Ureter (tissue), 1 donor: ENCODE data around the gene HTRA3. TPM values are rescaled to one million over a fixed set of nuclear protein-coding genes. Genes with fewer than 3 reads are reported as not detected.

ENCODE experiments used
- DNase-seq: peaks from one replicate; pipeline ENCODE4 v3.0.0-alpha.2; 2020; ENCODE audit warnings: low spot score
- total RNA-seq: library from RNA; stranded (reverse); gene quantifications from one replicate; pipeline ENCODE4 v1.2.4, GENCODE V29; 2023
- donor health status: DM: yes; HTN: yes; CAD: no.

The HTRA3 gene
- total RNA-seq, 1 donor from 2014 or later, result 17.5 TPM

DNA sequence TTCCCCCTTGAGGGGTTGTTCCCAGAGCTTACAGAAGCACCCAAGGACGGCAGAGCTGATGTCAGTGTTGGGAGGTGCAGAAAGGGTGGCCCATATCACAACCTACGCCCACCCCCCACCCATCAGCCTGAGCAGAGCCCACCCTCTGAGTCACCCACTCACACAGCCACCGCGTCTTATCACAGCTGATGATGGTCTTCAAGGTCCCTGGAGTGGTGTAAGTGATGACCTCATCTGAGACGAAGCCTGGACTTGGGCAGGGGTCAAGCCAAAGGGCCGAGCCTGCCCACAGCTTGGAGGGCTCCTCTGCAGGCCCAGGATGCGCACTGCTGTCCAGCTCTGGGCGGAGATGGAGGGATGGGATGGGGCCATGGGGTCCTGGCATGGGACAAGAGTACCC is 3.0 kb upstream of the HTRA3 start:
- no peak for DNase-seq

DNA sequence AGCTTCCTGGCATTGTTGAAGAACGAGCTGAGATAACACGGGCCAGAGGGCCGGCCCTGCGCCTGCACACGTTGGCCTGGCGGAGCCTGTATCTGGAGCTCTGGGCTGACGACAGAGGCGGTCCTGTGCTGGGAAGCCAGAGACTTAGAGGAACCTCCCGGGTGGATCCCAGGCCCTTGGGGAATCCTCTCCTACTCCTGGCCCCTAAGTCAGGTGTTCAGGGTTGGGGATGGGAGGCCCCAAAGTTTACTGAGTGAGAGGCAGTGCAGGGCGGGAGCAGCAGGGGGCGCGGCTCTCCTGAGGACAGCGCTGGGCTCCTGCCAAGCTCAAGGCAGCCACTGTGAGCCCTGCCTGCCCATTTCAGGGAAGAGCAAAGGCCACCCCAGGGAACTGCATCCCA is 2.5 kb upstream of the HTRA3 start:
- no peak for DNase-seq

- no peak for DNase-seq
These were observed 1.3 kb upstream of the HTRA3 start for GRCh38 chr4:8268211-8268610.

DNA sequence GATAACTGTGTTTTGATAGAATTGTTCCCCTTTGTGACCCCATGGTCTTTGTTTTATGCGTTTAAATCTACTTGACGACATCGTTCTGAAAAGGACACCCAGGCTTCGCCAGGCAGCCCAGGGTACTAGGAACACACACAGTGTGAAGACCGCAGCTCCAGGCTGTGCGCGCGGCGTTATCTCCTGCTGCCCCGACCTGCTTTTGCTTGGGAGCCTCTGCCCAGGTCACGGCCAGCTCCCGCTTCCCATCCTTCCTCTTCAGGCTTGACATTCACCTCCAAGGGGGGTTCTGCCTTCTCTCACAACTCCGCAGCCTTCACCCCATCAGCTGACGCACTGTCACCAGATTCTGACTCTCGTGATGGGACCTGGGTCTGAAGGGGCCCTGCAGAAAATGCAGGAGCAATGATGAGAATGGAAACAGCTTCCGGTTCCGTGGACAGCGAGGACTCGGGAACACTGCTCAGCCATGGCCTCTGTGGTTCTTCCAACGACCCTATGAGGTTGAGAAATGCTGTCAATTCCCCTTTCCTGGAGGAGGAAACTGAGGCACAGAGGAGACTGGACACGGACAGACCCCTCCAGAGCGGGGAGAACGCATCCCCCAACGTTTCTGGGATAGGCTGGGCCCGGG is 536 bp upstream of the HTRA3 start:
- no peak for DNase-seq

DNA sequence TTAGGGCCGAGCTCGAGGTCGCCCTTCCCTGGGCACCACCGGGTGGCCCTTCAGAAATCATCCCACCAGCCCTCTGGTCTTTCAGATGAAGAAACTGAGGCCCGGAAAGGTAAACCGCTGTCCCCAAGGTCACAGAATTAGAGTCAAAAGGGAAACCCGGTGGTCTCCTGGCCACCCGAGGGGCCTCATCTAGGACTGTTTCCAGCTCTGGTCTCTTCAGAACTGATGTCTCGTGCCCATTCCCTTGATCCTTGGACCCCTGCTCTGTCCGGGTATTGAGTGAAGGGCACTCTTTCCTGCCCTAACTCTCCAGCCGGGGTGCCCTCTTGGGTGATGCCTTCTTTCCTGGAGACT is 841 bp downstream of the HTRA3 start:
- no peak for DNase-seq

- DNase-seq, result no peak
These were observed 1.6 kb downstream of the HTRA3 start for GRCh38 chr4:8270912-8271815.

GRCh38 chr4:8271821-8272220 is 2.3 kb downstream of the HTRA3 start:
- DNase-seq, result no peak

DNA sequence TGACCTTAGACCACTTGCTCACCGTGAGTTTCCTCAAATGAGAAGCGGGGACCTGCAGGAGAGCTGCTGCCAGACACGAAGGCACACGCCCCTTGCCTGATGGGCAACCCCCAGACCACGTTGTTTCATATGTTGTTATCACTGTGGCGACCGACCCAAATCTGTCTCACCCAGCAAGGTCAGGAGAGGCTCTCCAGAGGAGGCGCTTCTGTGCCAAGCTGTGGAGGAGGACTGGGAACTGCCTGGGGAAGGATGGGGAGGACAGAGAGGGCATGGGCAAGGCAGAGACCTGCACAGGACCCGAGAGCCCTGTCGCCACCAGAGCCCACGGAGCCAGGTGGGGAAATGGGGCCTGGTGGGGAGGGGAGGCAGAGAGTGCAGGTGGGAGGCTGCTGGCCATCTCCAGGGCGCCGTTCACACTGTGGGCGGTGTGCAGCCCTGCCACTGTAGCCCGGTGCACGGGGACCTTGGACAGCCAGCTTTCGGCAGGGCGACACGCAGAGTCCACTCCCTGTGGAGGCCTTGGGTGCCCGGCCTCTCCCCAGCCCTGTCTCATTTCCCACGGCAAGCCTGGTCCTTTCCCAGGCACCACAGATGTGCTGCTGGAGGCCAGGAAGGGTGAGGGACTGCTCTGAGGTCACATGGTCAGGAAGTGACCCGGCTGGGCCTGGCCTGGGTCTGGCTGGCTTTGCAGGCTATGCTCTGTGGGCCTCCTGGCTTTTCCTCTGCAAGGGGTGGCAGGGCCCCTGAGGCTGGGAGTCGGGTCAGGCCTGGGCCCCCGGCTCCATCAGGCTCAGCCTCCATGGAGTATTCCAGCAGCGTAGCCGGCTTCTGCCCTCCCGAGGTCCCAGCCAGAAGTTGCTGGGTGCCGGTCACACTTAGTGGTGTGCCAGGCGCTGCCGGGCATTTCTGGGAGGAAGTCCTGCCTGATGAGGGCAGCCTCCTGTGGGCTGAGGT is 3.2 kb downstream of the HTRA3 start:
- DNase-seq, result no peak

DNA sequence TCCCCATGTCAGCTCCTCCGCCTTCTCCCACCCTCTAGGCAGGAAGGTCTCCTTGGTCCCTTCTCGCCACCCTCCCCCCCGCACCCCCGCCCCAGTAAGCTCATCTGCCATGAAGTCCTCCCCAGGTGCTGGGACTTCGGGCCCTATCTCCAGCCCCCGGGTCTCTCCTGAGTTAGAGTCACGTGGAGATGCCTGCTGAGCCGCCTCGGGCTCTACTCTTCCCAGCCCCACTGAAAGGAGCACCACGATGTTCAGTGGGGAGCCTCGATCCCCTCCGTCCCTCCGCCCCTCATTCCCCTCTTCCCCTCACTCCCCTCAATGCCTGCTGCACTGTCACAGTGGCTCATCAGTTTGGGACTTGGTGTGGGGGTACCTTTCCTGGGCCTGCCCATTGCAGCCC is 3.9 kb downstream of the HTRA3 start:
- no peak for DNase-seq

- no peak for DNase-seq
These were observed 4.6 kb downstream of the HTRA3 start for GRCh38 chr4:8274066-8274652.

GRCh38 chr4:8274765-8275547 is 5.4 kb downstream of the HTRA3 start:
- DNase-seq, result peak; percentile 90

GRCh38 chr4:8275548-8275910 is 6.0 kb downstream of the HTRA3 start:
- no peak for DNase-seq

- DNase-seq, result no peak
These were observed 7.0 kb downstream of the HTRA3 start for GRCh38 chr4:8276358-8277240.

DNA sequence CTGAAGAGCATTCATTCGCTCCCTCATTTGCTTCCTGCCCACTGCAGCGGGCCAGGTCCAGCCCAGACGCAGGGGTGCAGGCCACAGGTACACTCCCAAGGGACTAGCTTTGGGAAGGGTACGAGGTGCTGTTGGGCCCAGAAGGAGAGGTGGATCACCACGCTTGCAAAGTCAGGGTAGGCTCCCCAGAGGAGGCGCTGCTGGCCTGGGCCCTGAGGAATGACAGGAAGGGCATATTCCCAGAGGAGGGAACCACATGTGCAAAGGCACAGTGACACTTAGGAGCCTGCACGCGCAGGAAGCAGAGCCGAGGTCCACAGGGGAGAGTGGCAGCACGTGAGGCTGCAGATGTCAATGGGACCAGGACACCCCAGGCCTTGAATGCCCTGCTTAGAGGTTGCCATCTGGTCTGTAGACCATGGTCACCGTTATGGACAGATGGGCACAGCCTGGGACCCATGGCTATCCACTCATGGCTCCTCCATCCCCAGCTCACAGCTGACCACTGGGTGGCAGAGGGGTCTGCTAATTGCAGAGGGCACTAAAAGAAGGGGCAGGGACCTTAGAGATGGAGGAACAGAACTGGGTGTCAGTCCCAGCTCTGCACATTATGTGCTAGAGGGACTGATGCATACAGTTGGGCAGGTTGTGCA is 7.9 kb downstream of the HTRA3 start:
- no peak for DNase-seq

DNA sequence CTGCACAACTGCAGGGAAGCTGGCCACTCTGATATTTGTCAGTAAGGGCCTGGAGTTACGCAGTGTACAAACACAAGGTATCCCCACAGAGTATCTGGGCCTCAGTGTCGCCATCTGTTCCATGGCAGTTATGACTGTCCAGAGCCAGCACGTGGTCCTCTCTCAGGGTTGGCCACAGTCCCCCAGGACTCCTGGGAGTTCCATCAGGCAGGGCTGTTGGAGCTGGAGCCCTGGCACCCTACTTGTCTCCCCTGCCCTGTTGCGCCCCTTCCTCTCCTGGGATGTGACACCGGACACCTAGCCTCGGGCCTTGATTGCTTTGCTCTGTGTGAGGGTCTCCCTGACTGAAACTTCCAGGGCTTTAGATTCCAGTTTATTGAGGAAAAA is 8.4 kb downstream of the HTRA3 start:
- no peak for DNase-seq

DNA sequence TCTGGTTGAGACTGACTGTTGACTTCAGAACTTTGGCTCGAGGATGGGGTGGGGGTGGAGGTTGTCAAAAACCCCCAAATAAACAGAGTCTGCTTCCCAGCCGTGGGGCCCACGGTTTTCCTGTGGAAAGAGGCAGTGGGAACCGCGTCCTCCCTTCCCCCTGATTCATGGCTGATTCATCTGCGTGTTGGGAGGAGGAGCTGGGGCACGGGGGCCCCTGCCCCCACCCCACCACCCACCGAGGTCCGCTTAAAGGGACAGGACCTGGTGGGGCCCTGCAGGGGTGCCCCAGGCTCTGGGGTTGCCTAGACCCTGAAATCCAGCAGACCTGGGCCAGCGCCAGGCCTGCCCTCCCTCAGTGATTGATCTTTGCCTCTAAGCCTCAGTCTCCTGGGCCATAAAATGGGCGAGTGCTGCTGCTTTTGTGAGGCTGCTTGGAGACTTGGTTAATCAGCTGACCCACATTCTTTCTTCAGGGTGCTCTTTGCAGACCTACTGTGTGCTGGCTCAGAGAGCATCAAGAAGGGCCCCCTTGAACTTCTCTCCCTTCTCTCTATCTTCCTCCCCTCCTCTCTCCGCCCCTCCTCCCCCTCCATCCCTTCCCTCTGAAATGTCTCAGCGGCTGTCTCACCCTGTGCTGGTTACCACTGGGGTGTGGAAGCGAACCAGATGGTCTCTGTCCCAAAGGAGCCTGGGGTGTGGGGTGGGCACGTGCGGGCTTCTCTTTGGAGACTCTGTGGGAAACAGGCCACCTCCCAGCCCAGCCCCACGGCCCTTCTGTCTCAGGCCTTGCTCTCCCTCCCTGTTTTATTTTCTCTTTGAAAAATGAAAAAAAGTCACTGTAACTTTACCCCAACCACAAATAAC is 9.1 kb downstream of the HTRA3 start:
- no peak for DNase-seq

DNA sequence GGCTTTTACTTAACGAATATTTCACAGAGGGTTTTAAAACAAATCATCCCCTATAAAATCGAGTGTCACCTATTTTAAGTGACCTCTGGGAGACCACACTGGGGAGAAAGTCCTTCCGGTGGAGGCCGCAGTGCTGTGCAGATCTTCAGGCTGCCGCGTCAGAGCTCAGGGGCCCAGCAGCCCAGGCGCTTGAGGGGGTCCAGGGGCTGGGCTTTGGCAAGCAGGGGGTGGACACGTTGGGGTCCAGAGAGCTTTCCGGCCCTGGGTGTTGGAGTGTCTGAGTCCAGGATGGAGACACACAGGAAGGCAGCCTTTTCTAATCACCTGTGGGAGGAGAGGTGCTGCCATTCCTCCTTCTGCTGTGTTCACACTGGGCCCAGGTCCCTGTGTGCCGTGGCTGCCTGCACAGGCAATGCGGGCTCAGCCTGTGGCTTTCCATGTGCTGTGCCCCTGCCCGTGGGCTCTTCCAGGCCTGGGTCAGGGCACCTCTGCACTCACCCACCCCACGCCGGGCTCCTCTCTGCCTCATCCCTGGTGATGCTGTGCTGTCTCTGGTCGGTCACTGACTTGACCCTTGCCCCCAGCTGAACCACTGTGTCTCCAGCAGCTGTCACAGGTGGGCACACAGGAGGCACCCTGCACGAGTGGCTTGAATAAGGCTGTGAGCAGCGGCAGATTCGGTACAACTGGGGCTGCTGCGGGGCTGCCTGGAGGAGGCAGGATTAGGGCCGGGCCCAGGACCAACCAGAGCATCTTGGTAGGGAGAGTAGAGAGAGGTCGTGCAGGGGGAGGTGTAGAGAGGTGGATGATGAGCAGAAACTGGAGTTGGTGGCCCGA is 10.0 kb downstream of the HTRA3 start:
- DNase-seq, result no peak
